GM23338 (cell line): ENCODE measurements around the gene HLCS.

Experiments
- CREB1 ChIP-seq: fragments of 250-450 bp; sonication (Bioruptor Pico); IDR thresholded peaks from 2 replicates; pipeline ENCODE4 v1.5.0; 2020; ENCODE audit warnings: low read depth, mild to moderate bottlenecking, moderate library complexity
- EZH2 ChIP-seq: fragments of 200-600 bp; sonication (generic); IDR thresholded peaks from one replicate; pipeline ENCODE4 v1.8.0; 2017; ENCODE audit warnings: antibody characterized with exemption, mild to moderate bottlenecking, low read depth; ENCODE audit not compliant: unreplicated experiment
- JUNB ChIP-seq: IDR thresholded peaks from one replicate; pipeline ENCODE4 v1.6.1; 2016; ENCODE audit warnings: antibody characterized with exemption; ENCODE audit not compliant: unreplicated experiment
- POLR2AphosphoS5 ChIP-seq: IDR thresholded peaks from 2 replicates; pipeline ENCODE4 v1.6.1; 2016; ENCODE audit warnings: antibody characterized with exemption, low read depth
- TF ChIP-seq, protein P1 (sequence below), 2 experiments: fragments of 200-600 bp in 1 of 2; sonication (generic) in 1 of 2; conservative IDR thresholded peaks; 2 replicates each; pipeline versions ENCODE4 v1.5.1 to v1.6.1; 2016 to 2017; ENCODE audit warnings: antibody characterized with exemption in 2 of 2, low read depth in 2 of 2, mild to moderate bottlenecking in 2 of 2, moderate library complexity in 1 of 2
- TF ChIP-seq, protein P2 (sequence below): IDR thresholded peaks from one replicate; pipeline ENCODE4 v1.6.1; 2018; ENCODE audit warnings: antibody characterized with exemption; ENCODE audit not compliant: unreplicated experiment

DNA sequence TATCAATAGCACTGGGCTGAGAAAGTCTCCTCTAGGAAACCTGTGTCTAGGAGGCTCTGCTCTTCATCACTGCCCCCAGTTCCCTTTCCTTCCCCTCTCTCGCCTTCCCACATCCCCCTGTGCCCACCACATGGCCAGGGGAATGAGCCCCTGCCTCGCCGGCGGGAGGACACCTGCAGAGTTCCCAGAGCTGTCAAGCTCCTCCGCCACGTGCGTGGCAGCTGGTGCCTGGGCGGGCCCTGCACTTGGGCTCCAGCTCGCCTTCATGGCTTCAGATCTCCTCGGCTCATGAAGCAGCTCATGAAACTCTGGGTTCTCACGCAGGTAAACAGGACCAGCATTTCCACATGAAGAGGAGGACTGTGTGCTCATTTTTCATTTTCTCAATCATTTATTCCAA, 204.8 kb downstream of the HLCS start:
- TF ChIP-seq EZH2 (no peak), CREB1 (CRISPR knock-in tag) (no peak), JUNB (no peak), POLR2AphosphoS5 (no peak)
- TF ChIP-seq, protein P1, sequence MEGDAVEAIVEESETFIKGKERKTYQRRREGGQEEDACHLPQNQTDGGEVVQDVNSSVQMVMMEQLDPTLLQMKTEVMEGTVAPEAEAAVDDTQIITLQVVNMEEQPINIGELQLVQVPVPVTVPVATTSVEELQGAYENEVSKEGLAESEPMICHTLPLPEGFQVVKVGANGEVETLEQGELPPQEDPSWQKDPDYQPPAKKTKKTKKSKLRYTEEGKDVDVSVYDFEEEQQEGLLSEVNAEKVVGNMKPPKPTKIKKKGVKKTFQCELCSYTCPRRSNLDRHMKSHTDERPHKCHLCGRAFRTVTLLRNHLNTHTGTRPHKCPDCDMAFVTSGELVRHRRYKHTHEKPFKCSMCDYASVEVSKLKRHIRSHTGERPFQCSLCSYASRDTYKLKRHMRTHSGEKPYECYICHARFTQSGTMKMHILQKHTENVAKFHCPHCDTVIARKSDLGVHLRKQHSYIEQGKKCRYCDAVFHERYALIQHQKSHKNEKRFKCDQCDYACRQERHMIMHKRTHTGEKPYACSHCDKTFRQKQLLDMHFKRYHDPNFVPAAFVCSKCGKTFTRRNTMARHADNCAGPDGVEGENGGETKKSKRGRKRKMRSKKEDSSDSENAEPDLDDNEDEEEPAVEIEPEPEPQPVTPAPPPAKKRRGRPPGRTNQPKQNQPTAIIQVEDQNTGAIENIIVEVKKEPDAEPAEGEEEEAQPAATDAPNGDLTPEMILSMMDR (conservative IDR thresholded peaks at IDR 0.05; ENCODE audit: low read depth in 2 of 2), result no peak
- TF ChIP-seq, protein P2, sequence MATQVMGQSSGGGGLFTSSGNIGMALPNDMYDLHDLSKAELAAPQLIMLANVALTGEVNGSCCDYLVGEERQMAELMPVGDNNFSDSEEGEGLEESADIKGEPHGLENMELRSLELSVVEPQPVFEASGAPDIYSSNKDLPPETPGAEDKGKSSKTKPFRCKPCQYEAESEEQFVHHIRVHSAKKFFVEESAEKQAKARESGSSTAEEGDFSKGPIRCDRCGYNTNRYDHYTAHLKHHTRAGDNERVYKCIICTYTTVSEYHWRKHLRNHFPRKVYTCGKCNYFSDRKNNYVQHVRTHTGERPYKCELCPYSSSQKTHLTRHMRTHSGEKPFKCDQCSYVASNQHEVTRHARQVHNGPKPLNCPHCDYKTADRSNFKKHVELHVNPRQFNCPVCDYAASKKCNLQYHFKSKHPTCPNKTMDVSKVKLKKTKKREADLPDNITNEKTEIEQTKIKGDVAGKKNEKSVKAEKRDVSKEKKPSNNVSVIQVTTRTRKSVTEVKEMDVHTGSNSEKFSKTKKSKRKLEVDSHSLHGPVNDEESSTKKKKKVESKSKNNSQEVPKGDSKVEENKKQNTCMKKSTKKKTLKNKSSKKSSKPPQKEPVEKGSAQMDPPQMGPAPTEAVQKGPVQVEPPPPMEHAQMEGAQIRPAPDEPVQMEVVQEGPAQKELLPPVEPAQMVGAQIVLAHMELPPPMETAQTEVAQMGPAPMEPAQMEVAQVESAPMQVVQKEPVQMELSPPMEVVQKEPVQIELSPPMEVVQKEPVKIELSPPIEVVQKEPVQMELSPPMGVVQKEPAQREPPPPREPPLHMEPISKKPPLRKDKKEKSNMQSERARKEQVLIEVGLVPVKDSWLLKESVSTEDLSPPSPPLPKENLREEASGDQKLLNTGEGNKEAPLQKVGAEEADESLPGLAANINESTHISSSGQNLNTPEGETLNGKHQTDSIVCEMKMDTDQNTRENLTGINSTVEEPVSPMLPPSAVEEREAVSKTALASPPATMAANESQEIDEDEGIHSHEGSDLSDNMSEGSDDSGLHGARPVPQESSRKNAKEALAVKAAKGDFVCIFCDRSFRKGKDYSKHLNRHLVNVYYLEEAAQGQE, result no peak
